Measurements from ENCODE around the gene SDK1. TPM values are rescaled to one million over a fixed set of nuclear protein-coding genes. Genes with fewer than 3 reads are reported as not detected.

The SDK1 gene
- total RNA-seq, 2 experiments from 2014 or later: 0.19 to 0.36 TPM

GRCh38 chr7:4174451-4174850 lies 873.4 kb downstream of the SDK1 start:
- TF ChIP-seq EZH2phosphoT487 (IDR thresholded peaks at IDR 0.05; ENCODE audit: borderline replicate concordance, low read depth, low read length) (no peak), CTCF (conservative IDR thresholded peaks at IDR 0.05; ENCODE audit: low read length) (no peak)
- Histone ChIP-seq H3K9me3 (ENCODE audit: low read length) (no peaks in the 10 kb centered on the region), H2AFZ (ENCODE audit: low read length) (no peak overlapping the region), H3K9me2 (ENCODE audit: insufficient read depth, low read length) (no peaks in the 10 kb centered on the region), H3K4me2 (ENCODE audit: low read length) (no peak overlapping the region), H3K4me3 (ENCODE audit: low read depth, low read length, poor library complexity, severe bottlenecking) (no peak overlapping the region), H3K27ac (ENCODE audit: low read depth, low read length, poor library complexity, severe bottlenecking) (no peak overlapping the region), H3K36me3 (ENCODE audit: insufficient read depth, low read length) (no peaks in the 10 kb centered on the region), H4K20me1 (ENCODE audit: insufficient read depth, low read length) (no peaks in the 10 kb centered on the region), H3K79me2 (ENCODE audit: insufficient read depth, low read depth, low read length) (no peaks in the 10 kb centered on the region), H3K4me1 (ENCODE audit: insufficient read depth, low read length, poor library complexity, severe bottlenecking) (no peaks in the 10 kb centered on the region)
- POLR2A ChIA-PET: interaction anchor here (0.6 kb wide), 1 partner anchor 72 kb away, joined by 3 read pairs; no protein-coding TSS in a partner anchor
- DNase-seq (ENCODE audit: low spot score): no peak
- CTCF ChIA-PET (ENCODE audit: unreplicated experiment): no interaction called here
- intact Hi-C loops (cut with micrococcal nuclease; ENCODE audit: unreplicated experiment): no loop called here
- BruUV-seq (replicated peaks): no TSS peak

- Histone ChIP-seq H3K27ac (ENCODE audit: low read depth, low read length, poor library complexity, severe bottlenecking) (no peak overlapping the region), H4K20me1 (ENCODE audit: insufficient read depth, low read length) (no peaks in the 10 kb centered on the region), H3K4me2 (ENCODE audit: low read length) (no peak overlapping the region), H3K4me3 (ENCODE audit: low read depth, low read length, poor library complexity, severe bottlenecking) (no peak overlapping the region), H3K9me2 (ENCODE audit: insufficient read depth, low read length) (no peaks in the 10 kb centered on the region), H3K4me1 (ENCODE audit: insufficient read depth, low read length, poor library complexity, severe bottlenecking) (no peaks in the 10 kb centered on the region), H3K36me3 (ENCODE audit: insufficient read depth, low read length) (no peaks in the 10 kb centered on the region), H3K9me3 (ENCODE audit: low read length) (no peaks in the 10 kb centered on the region), H2AFZ (ENCODE audit: low read length) (no peak overlapping the region), H3K79me2 (ENCODE audit: insufficient read depth, low read depth, low read length) (no peaks in the 10 kb centered on the region)
- intact Hi-C loops (cut with micrococcal nuclease; ENCODE audit: unreplicated experiment): no loop called here
- DNase-seq (ENCODE audit: low spot score): no peak
- POLR2A ChIA-PET: no interaction called here
- TF ChIP-seq CTCF (conservative IDR thresholded peaks at IDR 0.05; ENCODE audit: low read length) (no peak), EZH2phosphoT487 (IDR thresholded peaks at IDR 0.05; ENCODE audit: borderline replicate concordance, low read depth, low read length) (no peak)
- BruUV-seq (replicated peaks): no TSS peak
- CTCF ChIA-PET (ENCODE audit: unreplicated experiment): no interaction called here
These were observed 873.8 kb downstream of the SDK1 start for GRCh38 chr7:4174884-4175283.

- ChIA-PET POLR2A (no interaction called here), CTCF (ENCODE audit: unreplicated experiment) (no interaction called here)
- Histone ChIP-seq H3K9me3 (ENCODE audit: low read length) (no peaks in the 10 kb centered on the region), H3K4me2 (ENCODE audit: low read length) (no peak overlapping the region), H3K9me2 (ENCODE audit: insufficient read depth, low read length) (no peaks in the 10 kb centered on the region), H3K4me1 (ENCODE audit: insufficient read depth, low read length, poor library complexity, severe bottlenecking) (no peaks in the 10 kb centered on the region), H3K27ac (ENCODE audit: low read depth, low read length, poor library complexity, severe bottlenecking) (no peak overlapping the region), H3K79me2 (ENCODE audit: insufficient read depth, low read depth, low read length) (no peaks in the 10 kb centered on the region), H4K20me1 (ENCODE audit: insufficient read depth, low read length) (no peaks in the 10 kb centered on the region), H2AFZ (ENCODE audit: low read length) (no peak overlapping the region), H3K36me3 (ENCODE audit: insufficient read depth, low read length) (no peaks in the 10 kb centered on the region), H3K4me3 (ENCODE audit: low read depth, low read length, poor library complexity, severe bottlenecking) (no peak overlapping the region)
- DNase-seq (ENCODE audit: low spot score): no peak
- no TSS peak for BruUV-seq (replicated peaks)
- intact Hi-C loops (cut with micrococcal nuclease; ENCODE audit: unreplicated experiment): no loop called here
- no peak for TF ChIP-seq EZH2phosphoT487 (IDR thresholded peaks at IDR 0.05; ENCODE audit: borderline replicate concordance, low read depth, low read length)
- no peak for TF ChIP-seq CTCF (conservative IDR thresholded peaks at IDR 0.05; ENCODE audit: low read length)
These were observed 874.4 kb downstream of the SDK1 start for GRCh38 chr7:4175346-4175973.

Data from OCI-LY7 (cell line).